HCT116 (cell line): ENCODE data around the gene FGD3. TPM values are rescaled to one million over a fixed set of nuclear protein-coding genes. Genes with fewer than 3 reads are reported as not detected.

Source experiments
- ATAC-seq: fragments of 200-7000 bp; cut with Tn5 transposase; 2 replicates; pipeline ENCODE4 v1.9.1; 2020; ENCODE audit warnings: mild to moderate bottlenecking, moderate library complexity
- BruUV-seq: library from RNA; stranded (reverse); fragments of 400-500 nt; replicated peaks from 2 replicates; lab custom pipeline; 2021; lab: Mats Ljungman, UMichigan
- CTCF ChIA-PET: fragments of 300-600 bp; sonication (Branson Sonifier 250); formaldehyde crosslinking; loops from one replicate; lab custom pipeline; 2021; ENCODE audit warnings: antibody characterized with exemption; lab: Charles Lee
- POLR2A ChIA-PET: fragments of 300-600, 350-600 bp; sonication (Branson Sonifier 250); formaldehyde crosslinking; loops from one replicate; lab custom pipeline; 2021; ENCODE audit warnings: antibody characterized with exemption; lab: Charles Lee
- RAD21 ChIA-PET, 2 experiments: fragments of 300-600 bp; sonication (Branson Sonifier 250); formaldehyde crosslinking; loops; one replicate each; lab custom pipeline; 2023; ENCODE audit warnings: low total read pairs in 2 of 2; ENCODE audit not compliant: uncharacterized antibody in 2 of 2, unreplicated experiment in 2 of 2, low non-redundant PET in 1 of 2; lab: Charles Lee
- DNase-seq: peaks from one replicate; pipeline ENCODE4 v3.0.0-alpha.2; 2010; ENCODE audit warnings: low read depth, low spot score
- H2AFZ ChIP-seq: fragments of 200-600 bp; shearing (Covaris generic), sonication (generic); 2 replicates; pipeline ENCODE4 v1.6.1; 2017; ENCODE audit warnings: low read depth, mixed run types, mixed read lengths, antibody characterized with exemption, low read length; ENCODE audit not compliant: poor library complexity, severe bottlenecking
- H3K27ac ChIP-seq: 2 replicates; pipeline ENCODE4 v1.5.1; 2012; ENCODE audit warnings: low read depth, low read length
- H3K27me3 ChIP-seq: fragments of 200-600 bp; sonication (generic); 2 replicates; pipeline ENCODE4 v1.6.1; 2016; ENCODE audit warnings: mixed run types, low read length, mixed read lengths; ENCODE audit not compliant: insufficient read depth
- H3K36me3 ChIP-seq, 2 experiments: fragments of 200-500 bp in 1 of 2; fragments of 200-600 bp in 1 of 2; sonication (Bioruptor generic) in 1 of 2; sonication (generic) in 1 of 2; 2 replicates each; pipeline versions ENCODE4 v1.5.1 to v1.6.1; 2014 to 2016; ENCODE audit warnings: low read length in 2 of 2, inconsistent platforms in 1 of 2, mixed read lengths in 1 of 2, mixed run types in 1 of 2; ENCODE audit not compliant: insufficient read depth in 2 of 2, control insufficient read depth in 1 of 2
- H3K4me1 ChIP-seq, 2 experiments: fragments of 200-600 bp in 1 of 2; sonication (generic) in 1 of 2; 2 replicates each; pipeline versions ENCODE4 v1.5.1 to v1.6.1; 2012 to 2017; ENCODE audit warnings: low read length in 2 of 2, inconsistent platforms in 1 of 2, mild to moderate bottlenecking in 1 of 2, mixed read lengths in 1 of 2, mixed run types in 1 of 2, moderate library complexity in 1 of 2; ENCODE audit not compliant: insufficient read depth in 2 of 2, control insufficient read depth in 1 of 2
- H3K4me2 ChIP-seq: fragments of 200-600 bp; sonication (generic); 2 replicates; pipeline ENCODE4 v1.6.1; 2017; ENCODE audit warnings: mixed run types, low read length, mixed read lengths
- H3K4me3 ChIP-seq, 2 experiments: fragments of 200-600 bp in 1 of 2; sonication (generic) in 1 of 2; replicated peaks in 1 of 2; 2 replicates each; pipeline ENCODE4 v1.5.1; 2011 to 2016; ENCODE audit warnings: low read length in 2 of 2, control low read depth in 1 of 2, low read depth in 1 of 2, mild to moderate bottlenecking in 1 of 2, mixed read lengths in 1 of 2, mixed run types in 1 of 2
- H3K79me2 ChIP-seq: fragments of 200-600 bp; sonication (generic); 2 replicates; pipeline ENCODE4 v1.6.1; 2017; ENCODE audit warnings: mild to moderate bottlenecking, mixed run types, low read length, moderate library complexity, mixed read lengths; ENCODE audit not compliant: insufficient read depth
- H3K9ac ChIP-seq: fragments of 200-600 bp; sonication (generic); 2 replicates; pipeline ENCODE4 v1.6.1; 2016; ENCODE audit warnings: low read length, mixed read lengths
- H3K9me2 ChIP-seq: fragments of 200-600 bp; sonication (generic), shearing (Covaris generic); 2 replicates; pipeline ENCODE4 v1.6.1; 2017; ENCODE audit warnings: mixed run types, mild to moderate bottlenecking, moderate library complexity; ENCODE audit not compliant: insufficient read depth
- H3K9me3 ChIP-seq, 2 experiments: fragments of 200-500 bp in 1 of 2; fragments of 200-600 bp in 1 of 2; sonication (Bioruptor generic) in 1 of 2; sonication (generic) in 1 of 2; 2 replicates each; pipeline ENCODE4 v1.6.1; 2014 to 2017; ENCODE audit warnings: low read length in 2 of 2, mixed read lengths in 2 of 2, inconsistent platforms in 1 of 2, low read depth in 1 of 2, mild to moderate bottlenecking in 1 of 2, mixed run types in 1 of 2, moderate library complexity in 1 of 2; ENCODE audit not compliant: control insufficient read depth in 1 of 2, insufficient read depth in 1 of 2
- H4K20me1 ChIP-seq: fragments of 200-600 bp; sonication (generic), shearing (Covaris generic); 2 replicates; pipeline ENCODE4 v1.6.1; 2017; ENCODE audit warnings: mixed run types, mild to moderate bottlenecking, moderate library complexity; ENCODE audit not compliant: insufficient read depth
- CBX3 ChIP-seq: IDR thresholded peaks from 2 replicates; pipeline ENCODE4 v1.6.1; 2012; ENCODE audit warnings: low read depth
- CEBPB ChIP-seq: IDR thresholded peaks from 2 replicates; pipeline ENCODE4 v1.6.1; 2012; ENCODE audit warnings: low read depth
- EGR1 ChIP-seq: IDR thresholded peaks from 2 replicates; pipeline ENCODE4 v1.6.1; 2012; ENCODE audit warnings: low read depth
- EZH2phosphoT487 ChIP-seq: fragments of 200-600 bp; IDR thresholded peaks from 2 replicates; pipeline ENCODE4 v1.6.1; 2018; ENCODE audit warnings: antibody characterized with exemption, borderline replicate concordance
- POLR2AphosphoS5 ChIP-seq: IDR thresholded peaks from 2 replicates; pipeline ENCODE4 v1.6.1; 2011; ENCODE audit warnings: mild to moderate bottlenecking, low read depth, low read length, moderate library complexity
- RAD21 ChIP-seq: IDR thresholded peaks from 2 replicates; pipeline ENCODE4 v1.6.1; 2012; ENCODE audit warnings: low read depth, mild to moderate bottlenecking
- SIN3A ChIP-seq: IDR thresholded peaks from 2 replicates; pipeline ENCODE4 v1.6.1; 2012; ENCODE audit warnings: low read depth
- SP1 ChIP-seq: IDR thresholded peaks from 2 replicates; pipeline ENCODE4 v1.6.1; 2012; ENCODE audit warnings: low read depth
- SRF ChIP-seq: IDR thresholded peaks from 2 replicates; pipeline ENCODE4 v1.6.1; 2012; ENCODE audit warnings: low read depth
- TCF7L2 ChIP-seq: IDR thresholded peaks from 2 replicates; pipeline ENCODE4 v1.7.0; 2011; ENCODE audit warnings: borderline replicate concordance, inconsistent platforms; ENCODE audit not compliant: insufficient read depth, insufficient read length; ENCODE audit errors: extremely low read depth
- ZBTB33 ChIP-seq: IDR thresholded peaks from 2 replicates; pipeline ENCODE4 v1.6.1; 2011; ENCODE audit warnings: mild to moderate bottlenecking, low read length, moderate library complexity; ENCODE audit not compliant: insufficient replicate concordance; ENCODE audit errors: extremely low read depth
- ZFX ChIP-seq: fragments of 450-650 bp; IDR thresholded peaks from 2 replicates; pipeline ENCODE4 v1.6.1; 2017
- ZNF274 ChIP-seq: fragments of 200-500 bp; sonication (Bioruptor generic); IDR thresholded peaks from 2 replicates; pipeline ENCODE4 v1.6.1; 2014; ENCODE audit warnings: mild to moderate bottlenecking, low read depth, low read length, inconsistent platforms
- intact Hi-C: fragments of 100-400 bp; cut with micrococcal nuclease; formaldehyde crosslinking; loops from 2 replicates; pipeline ENCODE4 v1.10.0; 2022
- total RNA-seq: library from RNA; stranded (reverse); gene quantifications from one replicate; pipeline ENCODE4 v1.2.1, GENCODE V29; 2021; ENCODE audit not compliant: unreplicated experiment
- TF ChIP-seq, protein P1 (sequence below): IDR thresholded peaks from 2 replicates; pipeline ENCODE4 v1.6.1; 2012; ENCODE audit warnings: low read depth

The FGD3 gene
- total RNA-seq, 1 experiment from 2014 or later = 3.3 TPM

- DNase-seq = no peak
- H3K4me3 ChIP-seq = peak overlapping the region in 1 of 2 experiments; percentile 60; a peak in 2 of 4 replicates
- no peaks in the 10 kb centered on the region for H3K9me2 ChIP-seq
- no peak for TF ChIP-seq EGR1
- TF ChIP-seq, all 23 proteins: peak for 0
- CTCF ChIA-PET = interaction anchor here (1.0 to 2.9 kb wide), 13 partner anchors 10 to 300 kb away, joined by 3 to 18 read pairs (median 5); no protein-coding TSS in a partner anchor
- Histone ChIP-seq H3K36me3 (no peaks in the 10 kb centered on the region), H3K27ac (no peak overlapping the region; the same call in 1 of the 2 replicates), H3K4me2 (peak overlapping the region; percentile 83), H3K9ac (peak overlapping the region; percentile 57), H3K9me3 (no peaks in the 10 kb centered on the region), H3K27me3 (no peaks in the 10 kb centered on the region), H2AFZ (peak overlapping the region; percentile 85), H4K20me1 (no peaks in the 10 kb centered on the region), H3K79me2 (no peaks in the 10 kb centered on the region), H3K4me1 (peaks cover 10 to 18% of the 10 kb centered on the region in 2 experiments; a peak in 3 of 4 replicates)
- no peak for ATAC-seq
- RAD21 ChIA-PET = no interaction called here
- intact Hi-C loops = loop anchor here (5.0 to 10.0 kb wide), 2 partner anchors 93 to 560 kb away; partner anchors contain the start of gene CARD19
- POLR2A ChIA-PET = no interaction called here
- BruUV-seq = no TSS peak
These were observed 57.2 kb downstream of the FGD3 start for GRCh38 chr9:93004561-93004960.

DNA sequence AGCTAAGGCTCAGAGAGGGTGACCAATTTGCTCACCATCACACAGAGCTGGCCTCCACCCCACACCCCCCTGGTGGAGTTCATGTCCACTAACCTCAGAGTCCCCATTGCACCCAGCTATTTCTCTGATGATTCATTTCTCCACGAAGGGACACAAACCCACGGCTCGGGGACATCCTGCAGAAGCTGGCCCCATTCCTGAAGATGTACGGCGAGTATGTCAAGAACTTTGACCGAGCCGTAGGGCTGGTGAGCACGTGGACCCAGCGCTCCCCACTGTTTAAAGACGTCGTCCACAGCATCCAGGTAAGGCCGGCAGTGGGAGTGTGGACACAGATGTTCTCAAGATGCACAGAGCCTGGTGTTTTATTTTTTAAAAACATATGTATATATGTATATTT lies 58.6 kb downstream of the FGD3 start:
- no peaks in the 10 kb centered on the region for H3K36me3 ChIP-seq
- no peaks in the 10 kb centered on the region for H3K9me3 ChIP-seq
- H3K79me2 ChIP-seq = no peaks in the 10 kb centered on the region
- no peaks in the 10 kb centered on the region for H4K20me1 ChIP-seq
- no peak overlapping the region for H3K4me2 ChIP-seq
- DNase-seq (no peak), ATAC-seq (no peak)
- no peaks in the 10 kb centered on the region for H3K27me3 ChIP-seq
- no peak overlapping the region for H3K27ac ChIP-seq
- H3K9ac ChIP-seq = no peak overlapping the region
- H3K4me1 ChIP-seq = peaks cover 10 to 18% of the 10 kb centered on the region in 2 experiments; a peak in 3 of 4 replicates
- intact Hi-C loops = loop anchor here (10.0 kb wide), 1 partner anchor 559 kb away; no protein-coding TSS in a partner anchor
- TF ChIP-seq EZH2phosphoT487 = no peak
- TF ChIP-seq SIN3A = no peak
- TF ChIP-seq CBX3 = no peak
- TF ChIP-seq CEBPB = no peak
- TF ChIP-seq ZBTB33 = no peak
- TF ChIP-seq, protein P1, sequence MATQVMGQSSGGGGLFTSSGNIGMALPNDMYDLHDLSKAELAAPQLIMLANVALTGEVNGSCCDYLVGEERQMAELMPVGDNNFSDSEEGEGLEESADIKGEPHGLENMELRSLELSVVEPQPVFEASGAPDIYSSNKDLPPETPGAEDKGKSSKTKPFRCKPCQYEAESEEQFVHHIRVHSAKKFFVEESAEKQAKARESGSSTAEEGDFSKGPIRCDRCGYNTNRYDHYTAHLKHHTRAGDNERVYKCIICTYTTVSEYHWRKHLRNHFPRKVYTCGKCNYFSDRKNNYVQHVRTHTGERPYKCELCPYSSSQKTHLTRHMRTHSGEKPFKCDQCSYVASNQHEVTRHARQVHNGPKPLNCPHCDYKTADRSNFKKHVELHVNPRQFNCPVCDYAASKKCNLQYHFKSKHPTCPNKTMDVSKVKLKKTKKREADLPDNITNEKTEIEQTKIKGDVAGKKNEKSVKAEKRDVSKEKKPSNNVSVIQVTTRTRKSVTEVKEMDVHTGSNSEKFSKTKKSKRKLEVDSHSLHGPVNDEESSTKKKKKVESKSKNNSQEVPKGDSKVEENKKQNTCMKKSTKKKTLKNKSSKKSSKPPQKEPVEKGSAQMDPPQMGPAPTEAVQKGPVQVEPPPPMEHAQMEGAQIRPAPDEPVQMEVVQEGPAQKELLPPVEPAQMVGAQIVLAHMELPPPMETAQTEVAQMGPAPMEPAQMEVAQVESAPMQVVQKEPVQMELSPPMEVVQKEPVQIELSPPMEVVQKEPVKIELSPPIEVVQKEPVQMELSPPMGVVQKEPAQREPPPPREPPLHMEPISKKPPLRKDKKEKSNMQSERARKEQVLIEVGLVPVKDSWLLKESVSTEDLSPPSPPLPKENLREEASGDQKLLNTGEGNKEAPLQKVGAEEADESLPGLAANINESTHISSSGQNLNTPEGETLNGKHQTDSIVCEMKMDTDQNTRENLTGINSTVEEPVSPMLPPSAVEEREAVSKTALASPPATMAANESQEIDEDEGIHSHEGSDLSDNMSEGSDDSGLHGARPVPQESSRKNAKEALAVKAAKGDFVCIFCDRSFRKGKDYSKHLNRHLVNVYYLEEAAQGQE = no peak
- TF ChIP-seq SRF = no peak
- no peak for TF ChIP-seq ZNF274
- TF ChIP-seq RAD21 = no peak
- TF ChIP-seq TCF7L2 = no peak
- no peak for TF ChIP-seq SP1
- no peak for TF ChIP-seq ZFX
- no peak for TF ChIP-seq POLR2AphosphoS5
- no peak overlapping the region for H2AFZ ChIP-seq
- no TSS peak for BruUV-seq
- ChIA-PET POLR2A (no interaction called here), RAD21 (no interaction called here), CTCF (no interaction called here)
- no peaks in the 10 kb centered on the region for H3K9me2 ChIP-seq
- H3K4me3 ChIP-seq = no peak overlapping the region
